ENCODE measurements around the gene PCDHGB7. TPM values are rescaled to one million over a fixed set of nuclear protein-coding genes. Genes with fewer than 3 reads are reported as not detected.
"Not testable (repeated sequence)": the region's sequence is repeated elsewhere in the genome, so short reads cannot be mapped to it uniquely, and the experiment has no call there.

PCDHGB7 gene
- total RNA-seq, 1 experiment from 2014 or later: 0.75 TPM

DNA sequence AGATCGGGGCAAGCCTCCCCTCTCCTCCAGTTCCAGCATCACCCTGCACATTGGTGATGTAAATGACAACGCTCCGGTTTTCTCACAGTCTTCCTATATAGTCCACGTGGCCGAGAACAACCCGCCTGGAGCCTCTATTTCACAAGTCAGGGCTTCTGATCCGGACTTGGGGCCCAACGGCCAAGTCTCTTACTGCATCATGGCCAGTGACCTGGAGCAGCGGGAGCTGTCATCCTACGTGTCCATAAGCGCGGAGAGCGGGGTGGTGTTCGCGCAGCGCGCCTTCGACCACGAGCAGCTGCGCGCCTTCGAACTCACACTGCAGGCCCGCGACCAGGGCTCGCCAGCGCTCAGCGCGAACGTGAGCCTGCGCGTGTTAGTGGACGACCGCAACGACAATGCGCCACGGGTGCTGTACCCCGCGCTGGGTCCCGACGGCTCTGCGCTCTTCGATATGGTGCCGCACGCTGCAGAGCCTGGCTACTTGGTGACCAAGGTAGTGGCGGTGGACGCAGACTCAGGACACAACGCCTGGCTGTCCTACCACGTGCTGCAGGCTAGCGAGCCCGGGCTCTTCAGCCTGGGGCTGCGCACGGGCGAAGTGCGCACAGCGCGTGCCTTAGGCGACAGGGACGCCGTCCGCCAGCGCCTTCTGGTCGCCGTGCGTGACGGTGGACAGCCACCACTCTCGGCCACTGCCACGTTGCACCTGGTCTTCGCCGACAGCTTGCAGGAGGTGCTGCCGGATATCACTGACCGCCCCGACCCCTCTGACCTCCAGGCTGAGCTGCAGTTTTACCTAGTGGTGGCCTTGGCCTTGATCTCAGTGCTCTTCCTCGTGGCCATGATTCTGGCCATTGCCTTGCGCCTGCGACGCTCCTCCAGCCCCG, 28.1 kb upstream of the PCDHGB7 start:
- Mint-ChIP-seq H3K4me1 (ENCODE audit: insufficient read depth, unreplicated experiment) (no peaks in the 10 kb centered on the region), H3K36me3 (ENCODE audit: insufficient read depth, unreplicated experiment) (no peaks in the 10 kb centered on the region), H3K27me3 (ENCODE audit: insufficient read depth, unreplicated experiment) (no peaks in the 10 kb centered on the region), H3K9me3 (ENCODE audit: unreplicated experiment) (peaks cover 29% of the 10 kb centered on the region), H3K27ac (ENCODE audit: low read depth, unreplicated experiment) (no peak overlapping the region), H3K4me3 (ENCODE audit: unreplicated experiment) (no peak overlapping the region)
- intact Hi-C loops (cut with micrococcal nuclease): no loop called here
- no peak for TF ChIP-seq CTCF (IDR thresholded peaks at IDR 0.05; ENCODE audit: unreplicated experiment)
- ChIA-PET POLR2A (no interaction called here), CTCF (interaction anchor here (1.1 to 3.3 kb wide), 5 partner anchors 23 to 189 kb away, joined by 3 to 16 read pairs (median 8); partner anchors contain the start of genes PCDHB14, PCDHGA1, PCDHGA10 and TAF7)
- no peak for DNase-seq (ENCODE audit: unreplicated experiment)
- no TSS peak for BruUV-seq (replicated peaks)

- H3K36me3 Mint-ChIP-seq (ENCODE audit: insufficient read depth, unreplicated experiment): no peaks in the 10 kb centered on the region
- intact Hi-C loops (cut with micrococcal nuclease): no loop called here
- no peaks in the 10 kb centered on the region for H3K27me3 Mint-ChIP-seq (ENCODE audit: insufficient read depth, unreplicated experiment)
- H3K9me3 Mint-ChIP-seq (ENCODE audit: unreplicated experiment): peaks cover 35% of the 10 kb centered on the region
- H3K4me3 Mint-ChIP-seq (ENCODE audit: unreplicated experiment): no peak within 1 kb of the TSS
- BruUV-seq (replicated peaks): no TSS peak
- POLR2A ChIA-PET: no interaction called here
- no peak for TF ChIP-seq CTCF (IDR thresholded peaks at IDR 0.05; ENCODE audit: unreplicated experiment)
- H3K27ac Mint-ChIP-seq (ENCODE audit: low read depth, unreplicated experiment): no peak within 1 kb of the TSS
- DNase-seq (ENCODE audit: unreplicated experiment): peak; percentile 23
- H3K4me1 Mint-ChIP-seq (ENCODE audit: insufficient read depth, unreplicated experiment): no peaks in the 10 kb centered on the region
- CTCF ChIA-PET: interaction anchor here (0.6 to 2.5 kb wide), 7 partner anchors 10 to 172 kb away, joined by 3 to 14 read pairs (median 3); partner anchors contain the start of genes PCDHGA5 and PCDHGA7
Observed at GRCh38 chr5:141392429-141393198, 24.9 kb upstream of the PCDHGB7 start, which contains the start of gene PCDHGA8. TSS of gene PCDHGA8 (plus strand) at chr5:141392633. CDS start at chr5:141392814, 181 bp downstream.

DNA sequence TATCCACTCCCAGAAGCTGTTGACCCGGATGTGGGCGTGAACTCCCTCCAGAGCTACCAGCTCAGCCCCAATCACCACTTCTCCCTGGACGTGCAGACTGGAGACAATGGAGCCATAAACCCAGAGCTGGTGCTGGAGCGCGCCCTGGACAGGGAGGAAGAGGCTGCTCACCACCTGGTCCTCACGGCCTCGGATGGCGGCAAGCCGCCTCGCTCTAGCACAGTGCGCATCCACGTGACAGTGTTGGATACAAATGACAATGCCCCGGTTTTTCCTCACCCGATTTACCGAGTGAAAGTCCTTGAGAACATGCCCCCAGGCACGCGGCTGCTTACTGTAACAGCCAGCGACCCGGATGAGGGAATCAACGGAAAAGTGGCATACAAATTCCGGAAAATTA, 24.2 kb upstream of the PCDHGB7 start:
- intact Hi-C loops (cut with micrococcal nuclease): no loop called here
- CTCF ChIA-PET: interaction anchor here (0.6 to 2.5 kb wide), 7 partner anchors 13 to 174 kb away, joined by 3 to 14 read pairs (median 3); partner anchors contain the start of gene PCDHGA5
- Mint-ChIP-seq H3K4me3 (ENCODE audit: unreplicated experiment) (no peak overlapping the region), H3K27me3 (ENCODE audit: insufficient read depth, unreplicated experiment) (no peaks in the 10 kb centered on the region), H3K4me1 (ENCODE audit: insufficient read depth, unreplicated experiment) (no peaks in the 10 kb centered on the region), H3K9me3 (ENCODE audit: unreplicated experiment) (peaks cover 34% of the 10 kb centered on the region), H3K27ac (ENCODE audit: low read depth, unreplicated experiment) (no peak overlapping the region), H3K36me3 (ENCODE audit: insufficient read depth, unreplicated experiment) (no peaks in the 10 kb centered on the region)
- BruUV-seq (replicated peaks): no TSS peak
- TF ChIP-seq CTCF (IDR thresholded peaks at IDR 0.05; ENCODE audit: unreplicated experiment): no peak
- DNase-seq (ENCODE audit: unreplicated experiment): no peak
- POLR2A ChIA-PET: no interaction called here

DNA sequence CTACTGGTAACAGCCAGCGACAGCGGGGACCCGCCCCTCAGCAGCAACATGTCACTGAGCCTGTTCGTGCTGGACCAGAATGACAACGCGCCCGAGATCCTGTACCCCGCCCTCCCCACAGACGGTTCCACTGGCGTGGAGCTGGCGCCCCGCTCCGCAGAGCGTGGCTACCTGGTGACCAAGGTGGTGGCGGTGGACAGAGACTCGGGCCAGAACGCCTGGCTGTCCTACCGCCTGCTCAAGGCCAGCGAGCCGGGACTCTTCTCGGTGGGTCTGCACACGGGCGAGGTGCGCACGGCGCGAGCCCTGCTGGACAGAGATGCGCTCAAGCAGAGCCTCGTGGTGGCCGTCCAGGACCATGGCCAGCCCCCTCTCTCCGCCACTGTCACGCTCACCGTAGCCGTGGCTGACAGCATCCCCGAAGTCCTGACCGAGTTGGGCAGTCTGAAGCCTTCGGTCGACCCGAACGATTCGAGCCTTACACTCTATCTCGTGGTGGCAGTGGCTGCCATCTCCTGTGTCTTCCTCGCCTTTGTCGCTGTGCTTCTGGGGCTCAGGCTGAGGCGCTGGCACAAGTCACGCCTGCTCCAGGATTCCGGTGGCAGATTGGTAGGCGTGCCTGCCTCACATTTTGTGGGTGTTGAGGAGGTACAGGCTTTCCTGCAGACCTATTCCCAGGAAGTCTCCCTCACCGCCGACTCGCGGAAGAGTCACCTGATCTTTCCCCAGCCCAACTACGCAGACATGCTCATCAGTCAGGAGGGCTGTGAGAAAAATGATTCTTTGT, 22.9 kb upstream of the PCDHGB7 start:
- H3K27ac Mint-ChIP-seq (ENCODE audit: low read depth, unreplicated experiment); H3K27me3 Mint-ChIP-seq (ENCODE audit: insufficient read depth, unreplicated experiment); POLR2A ChIA-PET; DNase-seq (ENCODE audit: unreplicated experiment); H3K4me3 Mint-ChIP-seq (ENCODE audit: unreplicated experiment); BruUV-seq (replicated peaks); intact Hi-C loops (cut with micrococcal nuclease); H3K4me1 Mint-ChIP-seq (ENCODE audit: insufficient read depth, unreplicated experiment); H3K36me3 Mint-ChIP-seq (ENCODE audit: insufficient read depth, unreplicated experiment): not testable (repeated sequence)
- H3K9me3 Mint-ChIP-seq (ENCODE audit: unreplicated experiment): peaks cover 29% of the 10 kb centered on the region
- CTCF ChIA-PET: interaction anchor here (0.6 to 3.7 kb wide), 4 partner anchors 128 to 170 kb away, joined by 3 to 32 read pairs (median 12); no protein-coding TSS in a partner anchor

All from MCF 10A (cell line).